HS-5 (cell line): Measurements from ENCODE around the gene OPA3.
A peak's percentile ranks its signal among the peaks of the same experiment; 100 is the strongest.
"Not testable (repeated sequence)": the region's sequence is repeated elsewhere in the genome, so short reads cannot be mapped to it uniquely, and the experiment has no call there.

Experiments
- DNase-seq: peaks from one replicate; pipeline ENCODE4 v3.0.0-alpha.2; 2012; ENCODE audit warnings: low read depth

Gene OPA3

DNA sequence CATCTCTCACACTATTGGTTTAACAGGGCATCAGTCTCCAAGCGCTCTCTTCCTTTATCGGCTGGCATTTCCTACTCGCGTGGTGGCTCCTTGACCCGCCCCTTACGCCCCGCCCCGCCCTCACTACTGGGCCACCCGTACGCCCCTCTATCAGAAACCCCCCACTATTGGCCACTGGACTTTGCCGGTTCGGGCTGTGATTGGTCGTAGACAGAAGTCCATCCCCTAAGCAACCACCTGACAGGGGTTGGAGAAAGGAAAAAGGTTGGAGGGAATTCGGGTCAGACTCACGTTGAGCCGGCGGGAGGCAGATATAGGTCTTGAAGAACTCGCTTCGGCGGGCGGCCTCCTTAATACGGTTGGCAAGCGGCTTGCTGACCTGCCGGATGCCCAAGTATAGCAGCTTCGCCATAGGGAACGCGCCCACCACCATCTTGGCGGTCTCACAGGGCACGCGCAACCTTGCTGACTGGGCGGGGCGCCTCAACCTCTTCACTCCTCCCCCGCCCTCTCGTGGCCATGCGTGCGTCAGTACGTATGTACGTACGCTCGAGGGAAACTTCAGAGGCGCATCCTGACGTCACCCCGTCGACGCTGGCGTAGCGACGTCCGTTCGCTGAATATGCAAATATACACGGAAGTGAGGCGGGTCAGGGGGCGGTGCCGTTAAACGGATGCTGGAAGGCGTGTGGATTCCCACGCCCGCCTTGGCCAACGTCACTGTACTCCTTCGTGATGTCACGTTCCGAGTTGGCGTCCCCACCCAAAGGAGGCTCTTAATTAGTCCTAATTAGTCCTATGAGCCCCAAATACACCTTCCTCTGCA is at the start of gene OPA3:
OPA3 (minus strand) TSS at position 471 of the 826 bp plus-strand sequence; CDS start at position 433, 38 bp downstream.
- peak; percentile 99 for DNase-seq

DNA sequence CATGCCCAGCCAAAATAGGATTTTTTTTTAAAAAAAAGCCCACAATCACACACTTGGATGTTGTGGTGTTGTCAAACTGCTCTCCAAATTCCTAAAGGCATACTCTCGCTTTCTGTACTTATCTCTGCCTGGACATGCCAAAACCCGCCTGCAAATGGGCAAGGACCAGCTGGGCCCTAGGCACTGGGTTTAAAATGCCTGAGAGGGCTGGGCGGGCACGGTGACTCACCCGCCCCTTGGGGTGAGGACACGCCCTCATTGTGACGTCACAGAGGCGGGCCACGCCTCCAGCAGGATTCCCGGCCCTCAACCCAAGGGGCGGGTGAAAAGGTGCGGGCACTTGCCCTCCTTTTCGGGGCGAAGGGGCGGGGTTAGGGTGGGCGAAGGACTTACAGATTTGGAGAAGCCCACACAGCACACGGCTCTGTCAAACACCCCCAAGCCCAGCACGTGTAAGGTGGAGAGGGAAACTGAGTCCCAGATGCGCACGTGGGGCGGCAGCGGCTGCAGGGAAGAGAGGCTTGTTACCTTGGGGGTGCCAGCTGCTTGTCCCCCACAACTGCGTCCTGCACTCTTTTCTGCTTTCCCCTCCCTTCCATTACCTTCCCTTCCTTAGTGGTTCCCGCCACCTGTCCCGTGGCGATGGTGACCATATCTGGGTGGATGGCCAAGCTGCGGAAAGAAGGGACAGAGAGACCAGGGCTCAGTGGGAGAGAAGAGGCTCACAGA is 48.0 kb upstream of the OPA3 start:
- peak; percentile 80 for DNase-seq

DNA sequence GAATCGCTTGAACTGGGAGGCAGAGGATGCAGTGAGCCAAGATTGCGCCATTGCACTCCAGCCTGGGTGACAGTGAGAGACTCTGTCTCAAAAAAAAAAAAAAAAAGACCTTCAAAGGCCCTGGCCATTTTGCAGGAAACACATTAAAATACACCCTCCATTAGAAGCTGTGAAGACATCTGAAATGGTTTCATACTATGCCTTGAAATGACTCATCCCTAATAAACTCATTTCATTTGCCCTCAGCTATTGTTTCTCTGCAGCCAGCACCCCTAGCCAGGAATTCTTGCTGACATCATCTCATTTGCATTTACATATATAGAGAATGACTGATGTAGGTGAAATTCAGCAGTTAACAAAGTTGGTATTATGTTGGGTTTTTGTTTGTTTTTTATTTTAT is 45.9 kb upstream of the OPA3 start:
- peak; percentile 98 for DNase-seq

DNA sequence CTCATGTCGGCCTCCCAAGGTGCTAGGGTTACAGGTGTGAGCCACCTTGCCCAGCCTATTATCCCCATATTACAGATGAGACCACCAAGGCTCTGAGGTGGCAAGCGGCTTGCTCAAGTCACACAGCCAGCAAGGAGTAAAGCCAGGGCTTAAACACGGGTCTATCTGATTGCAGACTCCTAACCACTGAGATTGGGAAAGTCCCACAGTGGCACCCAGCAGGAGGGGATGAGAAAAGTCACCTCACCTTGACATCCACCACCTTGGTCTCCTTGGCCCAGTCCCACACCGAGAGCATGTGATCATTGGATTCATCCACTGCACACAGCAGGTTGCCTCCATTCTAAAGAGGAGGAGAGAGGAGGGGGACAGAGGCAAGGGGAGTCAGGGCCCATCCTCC is 45.1 kb upstream of the OPA3 start:
- no peak for DNase-seq

DNA sequence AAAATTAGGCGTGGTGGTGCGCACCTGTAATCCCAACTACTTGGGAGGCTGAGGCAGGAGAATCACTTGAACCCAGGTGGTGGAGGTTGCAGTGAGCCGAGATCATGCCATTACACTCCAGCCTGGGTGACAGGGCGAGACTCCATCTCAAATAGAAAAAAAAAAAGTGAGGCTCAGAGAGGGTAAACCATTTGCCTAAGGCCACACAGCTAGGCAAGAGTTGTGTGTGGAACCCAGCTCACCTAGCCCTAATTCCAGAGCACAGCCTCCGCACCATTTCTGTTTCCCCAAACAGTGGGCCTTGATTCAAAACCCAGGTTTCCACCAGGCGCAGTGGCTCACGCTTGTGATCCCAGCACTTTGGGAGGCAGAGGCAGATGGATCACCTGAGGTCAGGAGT is 43.6 kb upstream of the OPA3 start:
- not testable (repeated sequence) for DNase-seq

DNA sequence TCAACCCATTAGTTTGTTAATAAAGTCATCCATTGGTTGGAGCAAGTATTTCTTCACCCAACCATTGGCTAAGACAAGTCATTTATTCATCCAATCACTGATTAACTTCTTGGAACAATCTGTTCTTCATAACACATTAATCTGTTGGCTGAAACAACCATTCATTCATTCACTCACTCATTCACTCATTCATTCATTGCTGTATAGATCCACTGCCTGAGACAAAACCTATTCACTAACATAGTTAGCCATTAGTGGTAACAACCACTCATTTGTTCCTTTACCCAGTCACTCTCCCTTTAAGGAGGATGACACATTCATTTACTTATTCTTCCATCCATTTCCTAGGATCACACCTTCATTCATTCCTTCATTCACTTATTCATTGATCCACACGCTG is 39.4 kb upstream of the OPA3 start:
- DNase-seq, result no peak

DNA sequence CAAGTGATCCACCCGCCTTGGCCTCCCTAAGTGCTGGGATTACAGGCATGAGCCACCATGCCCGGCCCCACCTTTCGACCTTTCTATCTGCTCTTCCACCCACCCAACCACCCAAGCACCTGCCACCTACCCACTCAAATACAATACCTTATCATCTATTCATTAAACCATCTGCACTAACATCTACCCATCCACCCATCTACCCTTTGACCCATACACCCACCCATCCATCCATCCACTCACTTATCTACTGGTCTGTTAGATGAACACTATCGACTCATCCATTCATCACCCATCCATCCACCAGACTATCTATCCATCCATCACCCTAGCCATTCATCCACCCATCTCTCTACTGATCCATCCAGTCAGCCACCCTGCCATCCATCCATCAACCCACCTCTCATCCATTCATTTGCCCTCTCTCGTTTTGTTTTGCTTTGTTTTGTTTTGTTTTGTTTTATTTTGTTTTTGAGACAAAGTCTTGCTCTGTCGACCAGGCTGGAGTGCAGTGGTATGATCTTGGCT is 37.4 kb upstream of the OPA3 start:
- no peak for DNase-seq

DNA sequence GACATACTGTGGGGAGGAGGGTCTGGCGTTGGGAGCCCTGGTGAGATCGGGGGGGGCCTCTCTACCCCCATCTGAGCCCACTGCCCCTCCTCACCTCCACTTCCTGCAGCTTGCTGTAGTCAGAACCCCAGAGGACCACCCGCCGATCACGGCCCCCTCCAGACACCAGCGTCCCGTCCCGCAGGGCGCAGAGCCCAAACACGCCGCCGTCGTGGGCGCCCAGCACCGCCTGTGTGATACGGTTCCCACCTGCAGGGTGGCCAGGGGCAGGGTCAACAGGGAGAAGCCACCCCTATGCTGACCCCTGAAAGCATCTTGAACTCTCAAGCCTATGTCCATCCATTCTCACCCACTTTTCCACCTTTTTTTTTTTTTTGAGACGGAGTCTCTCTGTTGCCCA is 36.8 kb upstream of the OPA3 start:
- no peak for DNase-seq

DNA sequence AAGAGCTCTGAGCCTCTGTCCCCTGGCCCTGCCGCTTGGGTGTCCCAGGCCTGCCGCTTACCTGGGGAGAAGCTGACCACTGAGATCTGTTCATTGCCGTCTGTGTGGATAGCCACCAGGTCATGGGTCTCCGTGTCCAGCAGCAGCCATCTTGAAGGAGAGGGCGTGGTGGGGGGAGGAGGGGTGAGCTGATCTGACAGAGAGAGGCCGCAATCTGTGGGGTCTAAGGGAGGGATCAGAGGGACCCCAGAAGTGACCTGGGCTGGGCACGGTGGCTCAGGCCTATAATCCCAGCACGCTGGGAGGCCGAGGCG is 32.1 kb upstream of the OPA3 start:
- no peak for DNase-seq

DNA sequence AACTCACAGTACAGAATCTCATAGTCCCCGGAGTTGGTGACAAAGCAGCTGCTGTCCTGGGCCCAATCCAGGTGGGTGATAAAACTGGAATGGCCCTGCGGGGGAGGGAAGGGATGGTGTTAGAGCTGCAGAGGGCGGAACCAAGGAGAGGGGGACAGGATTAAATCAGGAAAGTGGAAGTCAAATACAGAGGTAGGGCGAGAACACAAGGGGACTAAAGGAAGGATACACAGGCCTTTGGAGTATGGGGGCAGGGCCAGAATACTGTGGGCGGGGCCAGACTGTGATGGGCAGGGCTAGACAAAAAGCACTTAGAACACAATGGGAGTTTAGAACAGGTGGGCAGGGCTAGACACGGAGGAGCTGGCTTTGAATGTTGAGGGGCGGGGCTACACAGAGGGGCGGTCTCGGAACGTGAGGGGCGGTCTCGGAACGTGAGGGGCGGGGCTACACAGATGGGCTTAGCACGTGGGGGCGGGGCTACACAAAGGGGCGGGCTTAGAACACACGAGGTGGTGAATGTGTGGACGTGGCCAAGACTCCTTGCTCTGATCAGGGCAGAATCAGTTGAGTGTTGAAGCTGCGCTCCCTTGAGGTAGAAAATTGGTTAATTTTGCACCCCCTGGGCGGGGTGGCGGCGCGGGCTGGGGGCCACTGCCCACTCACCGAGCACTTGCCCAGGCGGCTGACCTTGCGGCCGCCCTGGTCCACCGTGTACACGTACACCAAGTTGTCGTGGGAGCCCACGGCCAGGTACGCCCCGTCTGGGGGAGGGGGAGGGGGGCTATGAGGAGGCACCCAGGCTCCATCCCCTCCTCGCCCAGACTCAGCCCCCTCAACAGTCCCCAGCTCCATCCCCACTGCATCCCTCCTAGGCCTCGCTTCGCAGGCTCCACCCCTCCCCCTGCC is 31.4 kb upstream of the OPA3 start:
- no peak for DNase-seq

DNA sequence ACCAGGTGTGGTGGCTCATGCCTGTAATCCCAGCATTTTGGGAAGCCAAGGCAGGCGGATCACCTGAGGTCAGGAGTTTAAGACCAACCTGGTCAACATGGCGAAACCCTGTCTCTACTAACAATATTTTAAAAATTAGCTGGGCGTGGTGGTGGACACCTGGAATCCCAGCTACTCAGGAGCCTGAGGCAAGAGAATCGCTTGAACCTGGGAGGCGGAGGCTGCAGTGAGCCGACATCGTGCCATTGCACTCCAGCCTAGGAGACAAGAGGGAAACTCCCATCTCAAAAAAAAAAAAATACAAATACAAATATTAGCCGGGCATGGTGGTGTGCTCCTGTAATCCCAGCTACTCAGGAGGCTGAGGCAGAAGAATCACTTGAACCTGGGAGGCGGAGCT is 30.5 kb upstream of the OPA3 start:
- not testable (repeated sequence) for DNase-seq

DNA sequence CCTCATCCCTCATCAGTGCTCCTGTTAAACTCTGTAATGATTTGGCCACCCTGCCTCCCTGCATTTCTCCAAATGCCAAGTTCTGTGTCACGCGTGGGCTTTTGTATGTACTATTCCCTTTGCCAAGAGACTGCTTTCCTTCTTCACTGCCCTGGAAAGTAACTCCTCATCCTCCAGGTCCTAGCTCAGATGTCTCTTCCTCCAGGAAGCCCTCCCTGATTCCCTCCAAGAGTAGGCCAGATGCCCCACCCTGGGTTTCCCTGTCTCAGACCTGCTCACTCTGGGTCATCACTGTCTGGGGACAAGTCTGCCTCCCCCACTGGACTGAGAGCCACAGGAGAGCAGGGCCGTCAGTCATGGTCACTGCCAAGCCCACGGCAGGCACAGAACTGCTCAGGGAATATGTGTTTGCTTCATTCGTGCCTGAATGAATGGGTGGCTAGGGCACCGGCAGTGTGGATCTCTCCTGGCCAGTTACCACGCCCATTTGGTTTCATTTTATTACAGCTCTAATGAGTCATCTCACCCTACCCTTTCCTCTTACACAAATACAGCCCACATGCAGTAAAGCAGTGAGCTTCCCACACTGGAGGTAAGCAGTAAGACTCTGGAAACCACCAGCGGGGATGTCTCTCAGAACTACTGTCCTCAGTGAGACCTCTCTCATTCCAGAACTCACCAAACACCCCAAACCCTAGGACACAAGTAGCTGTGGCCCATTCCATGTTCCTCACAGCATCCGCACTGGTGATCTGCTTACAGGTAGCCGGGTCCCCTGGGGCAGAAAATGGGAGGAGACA is 29.5 kb upstream of the OPA3 start:
- peak; percentile 85 for DNase-seq

DNA sequence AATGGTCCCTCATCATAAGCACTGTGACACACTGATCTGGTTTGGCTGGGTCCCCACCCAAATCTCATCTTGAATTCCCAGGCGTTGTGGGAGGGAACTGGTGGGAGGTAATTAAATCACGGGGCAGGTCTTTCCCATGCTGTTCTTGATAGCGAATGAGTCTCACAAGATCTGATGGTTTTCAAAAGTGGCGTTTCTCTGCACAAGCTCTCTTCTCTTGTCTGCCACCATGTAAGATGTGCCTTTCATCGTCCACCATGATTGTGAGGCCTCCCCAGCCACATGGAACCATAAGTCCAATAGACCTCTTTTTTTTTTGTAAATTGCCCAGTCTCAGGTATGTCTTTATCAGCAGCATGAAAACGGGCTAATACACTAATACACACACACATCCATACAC is 24.3 kb upstream of the OPA3 start:
- no peak for DNase-seq

DNA sequence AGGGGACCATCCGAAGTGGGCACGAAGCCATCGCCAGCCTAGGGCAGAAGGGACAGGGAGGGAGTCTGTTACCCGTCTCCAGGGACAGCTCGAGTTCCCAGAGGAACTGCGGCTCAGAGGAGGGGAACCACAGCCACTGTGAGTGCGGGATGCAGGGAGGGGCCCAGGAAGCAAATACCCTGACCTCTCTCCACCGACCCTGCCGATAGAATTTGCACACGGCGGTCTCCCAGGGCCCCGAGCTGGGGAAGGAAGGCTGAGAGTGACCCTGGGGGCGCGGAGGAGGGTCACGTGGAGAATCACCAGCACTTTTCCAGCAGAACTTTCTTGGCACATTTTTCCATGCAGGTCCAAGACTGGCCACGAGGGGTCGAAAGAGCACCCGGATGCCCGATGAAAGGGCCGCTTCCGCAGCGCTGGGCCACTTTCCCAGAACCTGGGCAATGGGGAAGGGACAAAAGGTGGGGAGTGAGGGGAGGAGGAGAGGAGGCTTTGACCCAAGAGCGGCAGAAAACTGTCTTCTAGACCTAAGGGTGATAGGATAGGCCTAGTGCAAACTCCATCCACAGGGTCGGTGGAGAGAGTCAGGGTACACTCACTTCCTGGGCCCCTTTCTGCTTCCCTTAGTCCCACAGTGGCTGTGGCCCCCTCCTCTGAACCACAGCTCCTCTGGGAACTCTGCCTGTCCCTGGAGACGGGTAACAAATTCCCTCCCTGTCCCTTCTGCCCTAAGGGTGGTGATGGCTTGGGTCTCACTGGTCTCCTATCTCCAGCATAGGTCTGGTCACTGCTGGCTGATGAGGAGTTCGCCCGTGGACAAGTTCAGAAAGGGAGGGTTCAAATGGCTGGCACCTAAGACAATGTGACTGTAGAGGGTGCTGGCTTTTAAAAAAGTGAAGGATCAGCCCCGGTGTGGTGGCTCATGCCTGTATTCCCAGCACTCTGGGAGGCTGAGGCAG is 22.7 kb upstream of the OPA3 start:
- no peak for DNase-seq

DNA sequence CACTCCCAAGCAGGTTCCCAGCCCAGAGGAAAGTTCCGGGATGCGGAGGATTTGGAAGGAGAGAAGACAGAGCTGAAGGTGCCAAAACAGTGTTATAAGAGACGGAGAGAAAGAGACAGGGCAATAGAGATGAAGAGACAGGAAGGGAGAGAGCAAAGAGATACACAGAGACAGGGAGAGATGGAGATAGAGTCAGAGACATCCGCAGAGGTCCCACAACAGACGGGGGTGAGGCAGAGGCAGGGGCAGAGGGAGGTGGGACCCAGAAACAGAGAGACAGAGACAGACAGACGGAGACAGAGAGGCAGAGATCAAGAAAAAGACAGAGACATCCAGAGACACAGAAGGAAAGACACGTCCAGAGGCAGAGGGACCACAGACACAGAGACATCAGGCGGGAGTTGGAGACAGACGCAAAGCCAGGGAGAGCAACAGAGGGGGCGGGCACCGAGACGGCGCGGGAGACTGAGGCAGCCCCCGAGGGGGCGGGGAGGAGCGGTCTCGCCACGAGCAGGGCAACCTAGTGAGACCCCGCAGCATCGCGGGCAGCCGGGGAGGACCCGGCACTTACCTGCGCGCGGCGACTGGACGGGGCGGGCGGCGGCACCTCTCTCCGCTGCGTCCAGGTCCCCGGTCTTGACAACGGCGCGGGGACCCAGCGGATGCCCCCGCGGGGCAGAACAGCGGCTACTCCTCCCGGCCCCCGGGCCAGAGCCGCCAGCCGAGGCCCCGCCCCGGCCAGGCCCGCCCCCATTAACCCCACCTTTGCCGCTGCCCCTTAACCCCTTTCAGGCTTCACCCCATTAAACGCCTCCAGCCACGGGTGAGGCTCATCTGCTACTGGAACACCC is 17.1 kb upstream of the OPA3 start, which contains the start of gene GPR4:
GPR4 (minus strand) TSS at position 689 of the 851 bp plus-strand sequence. CDS start 10,346 bp downstream, outside the sequence.
- DNase-seq, result no peak

DNA sequence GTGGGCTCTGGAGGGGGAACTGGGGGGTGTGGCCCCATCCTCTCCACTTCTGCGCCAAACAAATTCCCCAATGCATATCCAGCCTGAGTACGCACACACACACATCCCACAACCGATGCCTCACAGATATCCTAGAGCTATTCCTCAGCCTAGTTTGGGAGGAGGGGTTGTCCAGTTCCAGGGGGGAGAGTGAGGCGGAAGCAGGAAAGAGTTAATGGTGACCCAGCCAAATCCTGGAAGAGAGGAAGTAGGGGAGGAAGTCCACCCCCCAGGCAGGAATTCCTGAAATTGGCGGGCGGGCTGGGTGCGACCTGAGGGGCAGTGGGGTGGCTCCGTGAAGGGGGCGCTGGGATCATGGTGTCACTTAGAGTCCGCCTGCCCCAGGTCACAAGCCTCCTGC is 16.5 kb upstream of the OPA3 start:
- no peak for DNase-seq

DNA sequence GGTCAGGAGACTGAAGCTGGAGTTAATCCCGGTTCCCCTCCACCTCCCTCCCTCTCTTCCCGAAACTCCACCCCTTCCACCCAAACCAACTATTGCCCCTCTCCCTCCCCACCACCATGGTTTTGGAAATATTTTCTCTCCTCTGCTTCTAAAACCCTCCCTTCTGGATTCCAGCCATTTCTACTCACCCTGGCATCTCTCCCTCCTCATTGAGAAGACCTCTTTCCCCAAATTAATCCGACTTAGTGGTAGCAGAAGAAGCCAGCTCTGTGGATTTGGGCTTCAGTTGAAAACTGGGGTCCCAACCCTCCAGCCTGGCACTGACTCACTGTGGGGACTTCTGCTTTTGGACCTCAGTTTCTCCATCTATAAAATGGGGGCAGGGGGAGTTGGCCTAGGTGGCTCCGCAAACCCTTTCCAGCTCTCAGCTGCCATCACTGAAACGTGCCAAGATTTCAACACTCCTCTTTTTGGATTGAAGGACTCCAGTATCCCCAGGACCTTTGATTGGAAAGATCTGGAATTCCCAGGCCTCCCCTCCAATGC is 15.8 kb upstream of the OPA3 start:
- DNase-seq, result no peak

DNA sequence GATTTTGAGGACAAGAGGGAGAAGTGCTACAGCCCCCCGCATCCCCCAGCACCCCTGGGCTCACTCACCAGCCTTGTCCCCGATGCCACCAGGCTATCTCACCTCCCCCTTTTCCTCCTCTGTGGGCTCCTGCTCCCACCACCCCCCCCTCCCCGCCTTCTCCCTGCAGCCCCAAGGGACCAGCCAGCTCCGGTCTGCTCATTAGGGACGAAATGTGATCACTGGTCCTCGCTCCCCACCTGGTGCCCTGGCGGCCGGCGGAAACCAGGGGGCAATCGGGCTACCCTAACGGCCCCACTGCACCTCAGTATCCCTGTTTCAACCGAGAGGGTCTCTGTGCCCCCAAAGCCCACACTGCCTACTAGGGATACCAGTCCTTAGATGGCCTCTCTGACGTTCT is 14.7 kb upstream of the OPA3 start:
- DNase-seq, result no peak
